GM19468 (cell line): ENCODE data around the gene FSHB.
A peak's percentile ranks its signal among the peaks of the same experiment; 100 is the strongest.
"Not testable (repeated sequence)": the region's sequence is repeated elsewhere in the genome, so short reads cannot be mapped to it uniquely, and the experiment has no call there.

ENCODE experiments used
- ATAC-seq: cut with Tn5 transposase; IDR thresholded peaks from one replicate; pipeline ENCODE4 v1.9.1; 2021; ENCODE audit warnings: mild to moderate bottlenecking, moderate library complexity, moderate number of reproducible peaks; ENCODE audit not compliant: unreplicated experiment; ENCODE audit errors: extremely low read depth

FSHB gene

GRCh38 chr11:30260813-30261212, 30.0 kb downstream of the FSHB start:
- ATAC-seq: peak; percentile 37

- ATAC-seq: no peak
Measured at GRCh38 chr11:30261821-30262220, 31.0 kb downstream of the FSHB start.

GRCh38 chr11:30268638-30269037, 37.8 kb downstream of the FSHB start:
- ATAC-seq: not testable (repeated sequence)

- ATAC-seq: no peak
Measured at GRCh38 chr11:30270671-30271070, 39.9 kb downstream of the FSHB start.

- ATAC-seq: no peak
Measured at GRCh38 chr11:30277176-30277575, 46.4 kb downstream of the FSHB start.

- no peak for ATAC-seq
Measured at GRCh38 chr11:30279796-30280195, 49.0 kb downstream of the FSHB start.

GRCh38 chr11:30281476-30282288, 50.9 kb downstream of the FSHB start:
- ATAC-seq: no peak

GRCh38 chr11:30282289-30282631, 51.4 kb downstream of the FSHB start:
- peak; percentile 82 for ATAC-seq
